ENCODE data around the gene TMEM126A. TPM values are rescaled to one million over a fixed set of nuclear protein-coding genes. Genes with fewer than 3 reads are reported as not detected.

TMEM126A gene
- total RNA-seq, 1 experiment from 2014 or later: 37.7 TPM

DNA sequence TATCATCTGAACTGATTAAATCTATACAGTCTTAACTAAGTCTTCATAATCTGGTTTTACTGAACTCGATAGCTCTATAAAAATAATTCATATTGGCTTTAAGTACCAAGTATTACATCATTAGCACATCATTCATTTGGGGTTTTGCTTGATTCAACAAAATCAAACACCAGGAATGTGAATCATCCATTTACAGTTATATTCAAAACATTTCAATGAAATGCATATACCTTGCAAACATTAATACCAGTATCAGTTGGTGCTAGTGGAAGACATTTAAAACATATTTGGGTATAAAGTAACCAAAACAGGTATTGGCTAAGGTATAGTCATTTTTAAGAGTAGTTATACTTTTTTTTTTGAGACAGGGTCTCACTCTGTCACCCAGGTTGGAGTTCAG, 50.4 kb downstream of the TMEM126A start:
- H3K9me3 ChIP-seq: 0 out of 2 replicates have a peak, but pooled peaks cover 5% of the 10 kb centered on the region
- CTCF ChIA-PET: no interaction called here
- BruUV-seq (replicated peaks): no TSS peak
- TF ChIP-seq CTCF (IDR thresholded peaks at IDR 0.05; ENCODE audit: insufficient read depth in 1 of 2, low read depth in 1 of 2, low read length in 1 of 2, severe bottlenecking in 1 of 2, unreplicated experiment in 1 of 2): no peak
- Mint-ChIP-seq H3K27ac (ENCODE audit: unreplicated experiment) (no peak overlapping the region), H3K4me3 (ENCODE audit: unreplicated experiment) (no peak overlapping the region), H3K36me3 (ENCODE audit: insufficient read depth, unreplicated experiment) (peaks cover 10% of the 10 kb centered on the region), H3K27me3 (ENCODE audit: insufficient read depth, unreplicated experiment) (no peaks in the 10 kb centered on the region), H3K4me1 (ENCODE audit: low read depth, unreplicated experiment) (no peaks in the 10 kb centered on the region), H3K9me3 (ENCODE audit: unreplicated experiment) (no peaks in the 10 kb centered on the region)
- H3K4me3 ChIP-seq (ENCODE audit: low read depth, low read length): no peak overlapping the region
- no peaks in the 10 kb centered on the region for H3K4me1 ChIP-seq
- no peak for DNase-seq
- POLR2A ChIA-PET: no interaction called here
- peaks cover 3% of the 10 kb centered on the region; the same call in 1 of the 2 replicates for H3K36me3 ChIP-seq (ENCODE audit: control insufficient read depth, insufficient read depth, low read length)
- H3K27me3 ChIP-seq (replicated peaks; ENCODE audit: control insufficient read depth, insufficient read depth, low read length): no peaks in the 10 kb centered on the region
- intact Hi-C loops (cut with micrococcal nuclease; ENCODE audit: unreplicated experiment): loop anchor here (10.0 kb wide), 2 partner anchors 247 to 307 kb away; no protein-coding TSS in a partner anchor

- CTCF ChIA-PET: no interaction called here
- H3K4me3 ChIP-seq (ENCODE audit: low read depth, low read length): no peak overlapping the region
- Mint-ChIP-seq H3K36me3 (ENCODE audit: insufficient read depth, unreplicated experiment) (peaks cover 16% of the 10 kb centered on the region), H3K9me3 (ENCODE audit: unreplicated experiment) (no peaks in the 10 kb centered on the region), H3K4me1 (ENCODE audit: low read depth, unreplicated experiment) (no peaks in the 10 kb centered on the region), H3K27ac (ENCODE audit: unreplicated experiment) (no peak overlapping the region), H3K4me3 (ENCODE audit: unreplicated experiment) (no peak overlapping the region), H3K27me3 (ENCODE audit: insufficient read depth, unreplicated experiment) (no peaks in the 10 kb centered on the region)
- intact Hi-C loops (cut with micrococcal nuclease; ENCODE audit: unreplicated experiment): loop anchor here (10.0 kb wide), 2 partner anchors 245 to 305 kb away; no protein-coding TSS in a partner anchor
- H3K36me3 ChIP-seq (ENCODE audit: control insufficient read depth, insufficient read depth, low read length): 0 out of 2 replicates have a peak, but pooled peaks cover 2% of the 10 kb centered on the region
- no TSS peak for BruUV-seq (replicated peaks)
- no peaks in the 10 kb centered on the region for H3K4me1 ChIP-seq
- no peaks in the 10 kb centered on the region for H3K27me3 ChIP-seq (replicated peaks; ENCODE audit: control insufficient read depth, insufficient read depth, low read length)
- 0 out of 2 replicates have a peak, but pooled peaks cover 7% of the 10 kb centered on the region for H3K9me3 ChIP-seq
- DNase-seq: no peak
- POLR2A ChIA-PET: interaction anchor here (0.6 kb wide), 1 partner anchor 36 kb away, joined by 4 read pairs; no protein-coding TSS in a partner anchor
- no peak for TF ChIP-seq CTCF (IDR thresholded peaks at IDR 0.05; ENCODE audit: insufficient read depth in 1 of 2, low read depth in 1 of 2, low read length in 1 of 2, severe bottlenecking in 1 of 2, unreplicated experiment in 1 of 2)
Measured at GRCh38 chr11:85699957-85700741, 52.4 kb downstream of the TMEM126A start.

- no peaks in the 10 kb centered on the region for H3K27me3 ChIP-seq (replicated peaks; ENCODE audit: control insufficient read depth, insufficient read depth, low read length)
- Mint-ChIP-seq H3K9me3 (ENCODE audit: unreplicated experiment) (no peaks in the 10 kb centered on the region), H3K4me3 (ENCODE audit: unreplicated experiment) (no peak overlapping the region), H3K36me3 (ENCODE audit: insufficient read depth, unreplicated experiment) (peaks cover 36% of the 10 kb centered on the region), H3K27me3 (ENCODE audit: insufficient read depth, unreplicated experiment) (no peaks in the 10 kb centered on the region), H3K4me1 (ENCODE audit: low read depth, unreplicated experiment) (no peaks in the 10 kb centered on the region), H3K27ac (ENCODE audit: unreplicated experiment) (no peak overlapping the region)
- BruUV-seq (replicated peaks): no TSS peak
- DNase-seq: no peak
- CTCF ChIA-PET: no interaction called here
- POLR2A ChIA-PET: no interaction called here
- 0 out of 2 replicates have a peak, but pooled peaks cover 7% of the 10 kb centered on the region for H3K9me3 ChIP-seq
- TF ChIP-seq CTCF (IDR thresholded peaks at IDR 0.05; ENCODE audit: insufficient read depth in 1 of 2, low read depth in 1 of 2, low read length in 1 of 2, severe bottlenecking in 1 of 2, unreplicated experiment in 1 of 2): no peak
- H3K4me1 ChIP-seq: no peaks in the 10 kb centered on the region
- intact Hi-C loops (cut with micrococcal nuclease; ENCODE audit: unreplicated experiment): no loop called here
- no peaks in the 10 kb centered on the region for H3K36me3 ChIP-seq (ENCODE audit: control insufficient read depth, insufficient read depth, low read length)
- no peak overlapping the region for H3K4me3 ChIP-seq (ENCODE audit: low read depth, low read length)
Measured at GRCh38 chr11:85704967-85705366, 57.2 kb downstream of the TMEM126A start.
